GM23338 (cell line): ENCODE results near the gene PTCH2. TPM values are rescaled to one million over a fixed set of nuclear protein-coding genes. Genes with fewer than 3 reads are reported as not detected.
A peak's percentile ranks its signal among the peaks of the same experiment; 100 is the strongest.

Experiments used
- ATAC-seq: fragments of 200-7000 bp; cut with Tn5 transposase; 3 replicates; pipeline ENCODE4 v1.9.1; 2020
- DNase-seq: peaks from one replicate; pipeline ENCODE4 v3.0.0-alpha.2; 2015; ENCODE audit warnings: low spot score
- H2AFZ ChIP-seq: fragments of 200-600 bp; sonication (generic); 2 replicates; pipeline ENCODE4 v1.8.0; 2016; ENCODE audit warnings: antibody characterized with exemption, mild to moderate bottlenecking, moderate library complexity
- H3F3A ChIP-seq: fragments of 200-600 bp; sonication (generic); replicated peaks from 2 replicates; pipeline ENCODE4 v1.8.0; 2017; ENCODE audit warnings: antibody characterized with exemption, mixed run types, low read depth
- H3K27ac ChIP-seq: fragments of 200-600 bp; sonication (generic); 2 replicates; pipeline ENCODE4 v1.6.1; 2016; ENCODE audit warnings: low read depth
- H3K27me3 ChIP-seq: fragments of 200-600 bp; sonication (generic); 2 replicates; pipeline ENCODE4 v1.8.0; 2016; ENCODE audit warnings: mild to moderate bottlenecking, mixed run types, moderate library complexity; ENCODE audit not compliant: insufficient read depth
- H3K36me3 ChIP-seq: fragments of 200-600 bp; sonication (generic); 2 replicates; pipeline ENCODE4 v1.8.0; 2016; ENCODE audit warnings: mild to moderate bottlenecking; ENCODE audit not compliant: insufficient read depth
- H3K4me1 ChIP-seq: fragments of 200-600 bp; sonication (generic); 2 replicates; pipeline ENCODE4 v1.8.0; 2016; ENCODE audit warnings: mild to moderate bottlenecking, moderate library complexity; ENCODE audit not compliant: insufficient read depth
- H3K4me2 ChIP-seq: fragments of 200-600 bp; sonication (generic); 2 replicates; pipeline ENCODE4 v1.7.1; 2017; ENCODE audit warnings: mixed run types
- H3K4me3 ChIP-seq: fragments of 200-600 bp; sonication (generic); 2 replicates; pipeline ENCODE4 v1.6.1; 2016; ENCODE audit warnings: mixed run types
- H3K79me2 ChIP-seq: fragments of 200-600 bp; sonication (generic); replicated peaks from 2 replicates; pipeline ENCODE4 v1.8.0; 2017; ENCODE audit warnings: mild to moderate bottlenecking; ENCODE audit not compliant: insufficient read depth
- H3K9me2 ChIP-seq: fragments of 200-600 bp; sonication (generic); 2 replicates; pipeline ENCODE4 v1.8.0; 2017; ENCODE audit not compliant: insufficient read depth
- H4K20me1 ChIP-seq: fragments of 200-600 bp; sonication (generic); replicated peaks from 2 replicates; pipeline ENCODE4 v1.8.0; 2017; ENCODE audit warnings: mild to moderate bottlenecking; ENCODE audit not compliant: insufficient read depth
- H3K27ac Mint-ChIP-seq: 2 replicates; pipeline ENCODE4 v1.8.0; 2020; ENCODE audit warnings: inconsistent platforms, mild to moderate bottlenecking, moderate library complexity, mixed read lengths
- H3K27me3 Mint-ChIP-seq: 3 replicates; pipeline ENCODE4 v1.8.0; 2022; ENCODE audit warnings: low read depth, mild to moderate bottlenecking, moderate library complexity, mixed read lengths, inconsistent platforms; ENCODE audit not compliant: insufficient read depth, poor library complexity
- H3K36me3 Mint-ChIP-seq: 3 replicates; pipeline ENCODE4 v1.8.0; 2021; ENCODE audit warnings: low read depth, mild to moderate bottlenecking, inconsistent platforms, moderate library complexity, mixed read lengths
- H3K4me1 Mint-ChIP-seq: 3 replicates; pipeline ENCODE4 v1.8.0; 2020; ENCODE audit warnings: mild to moderate bottlenecking, inconsistent platforms, mixed read lengths
- H3K4me3 Mint-ChIP-seq: 3 replicates; pipeline ENCODE4 v1.8.0; 2021; ENCODE audit warnings: moderate library complexity, mild to moderate bottlenecking, inconsistent platforms, mixed read lengths
- H3K9me3 Mint-ChIP-seq: 3 replicates; pipeline ENCODE4 v1.8.0; 2020; ENCODE audit warnings: moderate library complexity, mild to moderate bottlenecking, inconsistent platforms, mixed read lengths
- CREB1 ChIP-seq: fragments of 250-450 bp; sonication (Bioruptor Pico); IDR thresholded peaks from 2 replicates; pipeline ENCODE4 v1.5.0; 2020; ENCODE audit warnings: low read depth, mild to moderate bottlenecking, moderate library complexity
- CTCF ChIP-seq, 2 experiments: fragments of 200-600 bp in 1 of 2; sonication (generic) in 1 of 2; conservative IDR thresholded peaks; 2 replicates each; pipeline versions ENCODE4 v1.5.1 to v1.6.1; 2016 to 2017; ENCODE audit warnings: antibody characterized with exemption in 2 of 2, low read depth in 2 of 2, mild to moderate bottlenecking in 2 of 2, moderate library complexity in 1 of 2
- ETS1 ChIP-seq: IDR thresholded peaks from 2 replicates; pipeline ENCODE4 v1.6.1; 2016; ENCODE audit warnings: antibody characterized with exemption
- EZH2 ChIP-seq: fragments of 200-600 bp; sonication (generic); IDR thresholded peaks from one replicate; pipeline ENCODE4 v1.8.0; 2017; ENCODE audit warnings: antibody characterized with exemption, mild to moderate bottlenecking, low read depth; ENCODE audit not compliant: unreplicated experiment
- EZH2phosphoT487 ChIP-seq: fragments of 200-600 bp; sonication (generic); IDR thresholded peaks from one replicate; pipeline ENCODE4 v1.8.1; 2018; ENCODE audit warnings: antibody characterized with exemption; ENCODE audit not compliant: unreplicated experiment
- JUNB ChIP-seq: IDR thresholded peaks from one replicate; pipeline ENCODE4 v1.6.1; 2016; ENCODE audit warnings: antibody characterized with exemption; ENCODE audit not compliant: unreplicated experiment
- NANOG ChIP-seq: IDR thresholded peaks from 2 replicates; pipeline ENCODE4 v1.6.1; 2016; ENCODE audit warnings: antibody characterized with exemption, borderline replicate concordance
- POLR2AphosphoS5 ChIP-seq: IDR thresholded peaks from 2 replicates; pipeline ENCODE4 v1.6.1; 2016; ENCODE audit warnings: antibody characterized with exemption, low read depth
- REST ChIP-seq: IDR thresholded peaks from one replicate; pipeline ENCODE4 v1.6.1; 2018; ENCODE audit warnings: antibody characterized with exemption; ENCODE audit not compliant: unreplicated experiment
- STAT1 ChIP-seq: IDR thresholded peaks from one replicate; pipeline ENCODE4 v1.6.1; 2016; ENCODE audit warnings: antibody characterized with exemption; ENCODE audit not compliant: unreplicated experiment
- ZNF114 ChIP-seq: fragments of 250-450 bp; sonication (Bioruptor Pico); IDR thresholded peaks from 2 replicates; pipeline ENCODE4 v1.5.0; 2020; ENCODE audit warnings: mild to moderate bottlenecking, moderate library complexity
- ZNF331 ChIP-seq: fragments of 250-450 bp; sonication (Bioruptor Pico); IDR thresholded peaks from 2 replicates; pipeline ENCODE4 v1.5.0; 2020; ENCODE audit warnings: low read depth, mild to moderate bottlenecking, moderate library complexity
- ZNF462 ChIP-seq: fragments of 250-450 bp; sonication (Bioruptor Pico); IDR thresholded peaks from 2 replicates; pipeline ENCODE4 v1.5.0; 2020; ENCODE audit warnings: mild to moderate bottlenecking, moderate library complexity
- polyA plus RNA-seq: library from polyadenylated mRNA; unstranded; fragments of >200 nt; fragmentation: Nextera tagmentation; extraction: Ambion mirVana; gene quantifications from 2 replicates; pipeline ENCODE4 v1.2.1, GENCODE V29; 2016
- total RNA-seq: library from RNA; depleted of rRNA; stranded (reverse); fragments of >200 nt; shearing (Covaris generic); gene quantifications from 2 replicates; pipeline ENCODE4 v1.2.3, GENCODE V29; 2014

Gene PTCH2
- total and polyA plus RNA-seq, 2 experiments from 2014 or later, result 0.63 to 0.74 TPM

GRCh38 chr1:44783697-44784093 is 59.4 kb downstream of the PTCH2 start:
- peak; percentile 32 for DNase-seq
- no peak for ATAC-seq

More at GRCh38 chr1:44783697-44784093, 59.4 kb downstream of the PTCH2 start:
- Histone ChIP-seq H4K20me1 (peaks cover 8% of the 10 kb centered on the region), H3K4me1 (peaks cover 22% of the 10 kb centered on the region), H3K9me2 (no peaks in the 10 kb centered on the region), H2AFZ (peak overlapping the region; percentile 95), H3K4me2 (peak overlapping the region; percentile 89), H3K27me3 (0 out of 2 replicates have a peak, but pooled peaks cover 10% of the 10 kb centered on the region), H3K79me2 (peaks cover 2% of the 10 kb centered on the region; the same call in 1 of the 2 replicates), H3F3A (peaks cover 59% of the 10 kb centered on the region), H3K27ac (no peak overlapping the region), H3K4me3 (peak overlapping the region; percentile 66), H3K36me3 (peaks cover 11% of the 10 kb centered on the region)
- H3K27ac Mint-ChIP-seq, result no peak overlapping the region; the same call in 1 of the 2 replicates
- H3K4me3 Mint-ChIP-seq, result peak overlapping the region; percentile 70
- peaks cover 29% of the 10 kb centered on the region for H3K4me1 Mint-ChIP-seq
- no peaks in the 10 kb centered on the region; the same call in 2 of the 3 replicates for H3K9me3 Mint-ChIP-seq
- peaks cover 36% of the 10 kb centered on the region for H3K27me3 Mint-ChIP-seq
- H3K36me3 Mint-ChIP-seq, result peaks cover 34% of the 10 kb centered on the region
- TF ChIP-seq EZH2 (no peak), EZH2phosphoT487 (no peak), NANOG (no peak), CREB1 (CRISPR knock-in tag) (no peak), JUNB (no peak), POLR2AphosphoS5 (no peak), STAT1 (no peak), ZNF114 (CRISPR knock-in tag) (no peak), ZNF331 (CRISPR knock-in tag) (no peak), CTCF (conservative IDR thresholded peaks at IDR 0.05; ENCODE audit: low read depth in 2 of 2) (no peak), ETS1 (no peak), REST (no peak), ZNF462 (no peak)
